OCI-LY1 (cell line): Measurements from ENCODE around the gene PLD2.

Experiments used
- CTCF ChIP-seq: fragments of 200-600 bp; sonication (generic), shearing (Covaris generic); IDR thresholded peaks from 2 replicates; pipeline ENCODE4 v1.5.1; 2017; ENCODE audit warnings: mild to moderate bottlenecking, antibody characterized with exemption, low read length, moderate library complexity, mixed read lengths
- EZH2 ChIP-seq: fragments of 200-600 bp; sonication (generic), shearing (Covaris generic); IDR thresholded peaks from 2 replicates; pipeline ENCODE4 v1.8.0; 2017; ENCODE audit warnings: borderline replicate concordance, mixed run types, mild to moderate bottlenecking, antibody characterized with exemption, low read length, moderate library complexity, mixed read lengths

GRCh38 chr17:4812690-4813089, 5.7 kb downstream of the PLD2 start:
- TF ChIP-seq CTCF (no peak), EZH2 (no peak)
